BE2C (cell line): Measurements from ENCODE around the gene ERGIC1.

Source experiments
- DNase-seq: peaks from one replicate; pipeline ENCODE4 v3.0.0-alpha.2; 2020
- H3K27me3 ChIP-seq: fragments of 250-450 bp; sonication (Bioruptor Pico); 2 replicates; pipeline ENCODE4 v1.5.1; 2020; ENCODE audit warnings: mild to moderate bottlenecking
- H3K36me3 ChIP-seq: fragments of 250-450 bp; sonication (Bioruptor Pico); 2 replicates; pipeline ENCODE4 v1.5.1; 2020; ENCODE audit warnings: mild to moderate bottlenecking
- H3K4me1 ChIP-seq: fragments of 250-450 bp; sonication (Bioruptor Pico); 2 replicates; pipeline ENCODE4 v1.5.1; 2020
- H3K4me3 ChIP-seq: 2 replicates; pipeline ENCODE4 v1.5.1; 2011; ENCODE audit warnings: low read depth, low read length
- H3K9me3 ChIP-seq: fragments of 250-450 bp; sonication (Bioruptor Pico); 2 replicates; pipeline ENCODE4 v1.5.1; 2020
- TF ChIP-seq, protein P1 (sequence below): IDR thresholded peaks from 2 replicates; pipeline ENCODE4 v1.5.1; 2012; ENCODE audit warnings: mild to moderate bottlenecking, low read depth, low read length

ERGIC1 gene

DNA sequence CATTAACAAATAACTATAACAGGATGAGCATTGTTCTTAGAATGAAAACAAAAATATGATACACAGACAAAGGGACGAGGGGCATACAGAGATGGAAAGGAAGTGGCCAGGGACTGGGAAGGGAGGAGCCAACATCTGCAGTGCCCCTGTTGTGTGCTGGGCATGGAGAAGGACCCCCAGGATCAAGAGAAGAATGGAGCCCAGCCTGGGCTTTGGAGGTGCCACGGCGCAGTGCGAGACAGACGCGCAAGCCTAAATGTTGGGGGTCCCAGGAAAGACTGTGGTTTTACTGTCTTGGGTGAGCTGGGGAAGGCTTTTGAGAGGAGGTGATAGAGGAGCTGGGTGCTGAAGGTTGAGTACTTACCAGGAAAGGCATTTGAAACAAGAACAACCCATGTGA, 34.6 kb upstream of the ERGIC1 start:
- Histone ChIP-seq H3K4me3 (no peak overlapping the region), H3K9me3 (no peaks in the 10 kb centered on the region), H3K27me3 (no peaks in the 10 kb centered on the region), H3K4me1 (no peaks in the 10 kb centered on the region), H3K36me3 (no peaks in the 10 kb centered on the region)
- TF ChIP-seq, protein P1, sequence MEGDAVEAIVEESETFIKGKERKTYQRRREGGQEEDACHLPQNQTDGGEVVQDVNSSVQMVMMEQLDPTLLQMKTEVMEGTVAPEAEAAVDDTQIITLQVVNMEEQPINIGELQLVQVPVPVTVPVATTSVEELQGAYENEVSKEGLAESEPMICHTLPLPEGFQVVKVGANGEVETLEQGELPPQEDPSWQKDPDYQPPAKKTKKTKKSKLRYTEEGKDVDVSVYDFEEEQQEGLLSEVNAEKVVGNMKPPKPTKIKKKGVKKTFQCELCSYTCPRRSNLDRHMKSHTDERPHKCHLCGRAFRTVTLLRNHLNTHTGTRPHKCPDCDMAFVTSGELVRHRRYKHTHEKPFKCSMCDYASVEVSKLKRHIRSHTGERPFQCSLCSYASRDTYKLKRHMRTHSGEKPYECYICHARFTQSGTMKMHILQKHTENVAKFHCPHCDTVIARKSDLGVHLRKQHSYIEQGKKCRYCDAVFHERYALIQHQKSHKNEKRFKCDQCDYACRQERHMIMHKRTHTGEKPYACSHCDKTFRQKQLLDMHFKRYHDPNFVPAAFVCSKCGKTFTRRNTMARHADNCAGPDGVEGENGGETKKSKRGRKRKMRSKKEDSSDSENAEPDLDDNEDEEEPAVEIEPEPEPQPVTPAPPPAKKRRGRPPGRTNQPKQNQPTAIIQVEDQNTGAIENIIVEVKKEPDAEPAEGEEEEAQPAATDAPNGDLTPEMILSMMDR = no peak
- DNase-seq = no peak

DNA sequence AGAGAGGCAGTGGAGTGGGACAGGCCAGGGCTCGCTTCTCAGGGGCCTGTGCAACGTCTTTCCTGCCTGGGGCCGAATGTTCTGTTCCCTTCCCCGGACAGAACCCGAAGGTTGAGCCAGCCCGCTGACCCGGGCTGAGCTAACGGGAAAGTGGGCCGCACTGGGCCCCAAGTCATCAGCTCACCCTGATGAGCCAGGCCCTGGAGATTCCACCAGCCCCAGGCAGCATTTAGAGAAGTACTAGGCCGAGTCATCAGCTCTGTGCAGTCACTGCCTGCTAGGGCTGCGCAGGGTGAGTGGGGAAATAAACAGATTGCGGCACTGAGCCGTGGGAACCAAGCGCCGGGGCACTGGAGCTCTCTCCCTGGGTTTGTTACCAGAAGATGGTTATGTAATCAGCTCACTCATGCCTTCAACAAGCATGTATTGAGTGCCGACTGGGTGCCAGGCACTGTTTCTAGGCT, 33.9 kb upstream of the ERGIC1 start:
- DNase-seq = no peak
- no peak overlapping the region for H3K4me3 ChIP-seq
- H3K27me3 ChIP-seq = no peaks in the 10 kb centered on the region
- no peaks in the 10 kb centered on the region for H3K4me1 ChIP-seq
- no peaks in the 10 kb centered on the region for H3K36me3 ChIP-seq
- TF ChIP-seq, protein P1 = no peak
- no peaks in the 10 kb centered on the region for H3K9me3 ChIP-seq

DNA sequence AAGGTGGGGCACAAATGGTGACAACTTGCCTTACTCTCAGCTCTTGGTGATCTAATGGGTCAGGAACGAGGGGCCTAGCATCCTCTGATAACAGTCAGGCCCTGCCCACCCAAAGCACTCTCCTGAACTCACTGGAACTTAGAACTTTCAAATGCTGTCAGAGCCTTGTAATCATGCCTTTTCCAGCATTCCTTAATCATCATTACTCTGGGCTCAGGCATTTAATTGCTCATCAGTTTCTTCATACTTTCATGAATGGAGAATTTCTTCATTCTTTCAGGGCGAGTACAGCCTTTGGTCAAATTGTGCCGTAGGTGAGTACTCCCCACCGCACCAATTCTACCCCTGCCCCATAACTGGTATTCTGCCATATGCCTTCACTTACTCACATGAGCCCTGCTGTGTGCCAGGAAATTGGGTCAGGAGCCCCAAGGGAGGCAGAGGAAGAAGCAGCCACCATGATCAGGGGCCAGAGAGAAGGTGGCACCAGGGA, 32.8 kb upstream of the ERGIC1 start:
- Histone ChIP-seq H3K9me3 (no peaks in the 10 kb centered on the region), H3K27me3 (no peaks in the 10 kb centered on the region), H3K4me3 (no peak overlapping the region), H3K36me3 (no peaks in the 10 kb centered on the region), H3K4me1 (no peaks in the 10 kb centered on the region)
- no peak for DNase-seq
- TF ChIP-seq, protein P1 = no peak

DNA sequence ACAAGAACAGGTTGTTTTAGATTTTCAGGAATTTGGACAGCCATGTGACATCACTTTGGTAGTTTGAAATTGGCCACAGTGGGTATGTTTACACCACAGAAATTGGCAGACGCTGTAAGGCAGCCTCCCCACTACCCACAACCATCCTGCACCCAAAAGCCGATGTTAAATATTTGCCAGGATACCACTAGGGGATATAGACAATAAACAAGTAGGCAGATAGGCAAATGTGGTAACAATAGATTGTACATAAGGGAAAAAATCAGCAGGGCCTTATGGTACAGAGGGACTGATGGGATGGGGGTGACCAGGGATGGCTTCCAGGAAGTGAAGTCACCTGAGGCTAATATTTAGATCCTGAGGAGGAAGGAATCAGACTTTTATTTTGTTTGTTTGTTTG, 31.9 kb upstream of the ERGIC1 start:
- H3K36me3 ChIP-seq = no peaks in the 10 kb centered on the region
- TF ChIP-seq, protein P1 = no peak
- no peaks in the 10 kb centered on the region for H3K9me3 ChIP-seq
- H3K27me3 ChIP-seq = no peaks in the 10 kb centered on the region
- no peak for DNase-seq
- no peaks in the 10 kb centered on the region for H3K4me1 ChIP-seq
- H3K4me3 ChIP-seq = no peak overlapping the region

DNA sequence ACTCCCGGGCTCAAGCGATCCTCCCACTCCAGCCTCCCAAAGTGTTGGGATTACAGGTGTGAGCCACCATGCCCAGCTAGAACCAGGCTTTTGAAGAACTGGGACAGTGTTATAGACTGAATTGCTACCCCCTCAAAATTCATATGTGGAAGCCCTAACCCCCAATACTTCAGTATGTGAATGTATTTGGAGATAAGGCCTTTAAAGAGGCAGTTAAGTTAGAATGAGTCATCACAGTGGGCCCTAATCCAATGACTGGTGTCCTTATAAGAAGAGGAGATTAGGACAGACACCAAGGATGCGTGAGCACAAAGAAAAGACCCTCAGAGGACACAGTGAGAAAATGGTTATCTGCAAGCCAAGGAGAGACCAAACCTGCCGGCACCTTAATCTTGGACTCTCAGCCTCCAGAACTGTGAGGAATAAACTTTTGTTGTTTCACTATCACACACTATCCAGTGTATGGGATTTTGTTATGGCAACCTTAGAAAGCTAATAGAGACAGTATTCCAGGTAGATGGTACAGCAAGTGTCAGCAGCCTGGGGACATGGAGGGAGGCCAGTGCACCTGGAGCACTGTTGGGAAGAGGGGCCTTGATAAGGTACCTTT, 31.4 kb upstream of the ERGIC1 start:
- Histone ChIP-seq H3K36me3 (no peaks in the 10 kb centered on the region), H3K4me3 (no peak overlapping the region), H3K27me3 (no peaks in the 10 kb centered on the region), H3K9me3 (no peaks in the 10 kb centered on the region), H3K4me1 (no peaks in the 10 kb centered on the region)
- no peak for DNase-seq
- TF ChIP-seq, protein P1 = no peak

DNA sequence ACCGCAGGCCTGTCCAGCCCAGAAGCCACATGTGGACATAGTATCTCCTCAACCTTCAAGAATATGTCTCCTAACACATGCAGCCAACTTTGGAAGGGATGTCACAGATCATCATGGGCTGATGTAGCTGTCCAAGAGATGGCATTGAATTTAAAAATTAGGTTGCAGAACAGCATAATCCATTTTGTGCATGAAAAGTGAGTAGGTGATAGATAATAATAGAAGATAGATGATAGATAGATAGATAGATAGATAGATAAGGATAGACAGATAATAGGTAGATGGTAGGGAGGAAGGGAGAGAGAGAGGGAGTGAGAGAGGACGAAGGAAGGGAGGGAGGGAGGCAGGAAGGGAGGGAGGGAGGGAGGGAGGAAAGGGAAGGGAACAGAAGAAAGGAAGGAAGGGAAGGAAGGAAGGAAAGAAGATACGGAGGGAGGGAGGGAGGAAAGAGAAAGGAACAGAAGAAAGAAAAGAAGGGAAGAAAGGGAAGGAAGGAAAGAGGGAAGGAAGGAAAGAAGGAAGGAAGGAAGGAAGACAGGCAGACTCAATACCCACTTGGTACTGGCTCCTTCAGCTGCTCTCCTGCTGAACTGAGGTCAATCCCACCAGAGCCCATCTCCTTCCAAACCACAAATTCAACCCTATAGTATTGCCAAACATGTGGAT, 28.9 kb upstream of the ERGIC1 start:
- Histone ChIP-seq H3K27me3 (no peaks in the 10 kb centered on the region), H3K4me1 (no peaks in the 10 kb centered on the region), H3K9me3 (no peaks in the 10 kb centered on the region), H3K4me3 (no peak overlapping the region), H3K36me3 (no peaks in the 10 kb centered on the region)
- TF ChIP-seq, protein P1 = no peak
- DNase-seq = no peak
